Stimulated activated naive CD8-positive, alpha-beta T cell treated with anti-CD3 and anti-CD28 coated beads, Interleukin-15, amount 100 ng/mL, for 72 hours (primary cell): ENCODE results near the gene RPL22.
A peak's percentile ranks its signal among the peaks of the same experiment; 100 is the strongest.

ENCODE experiments used
- ATAC-seq: fragments of 150-1000 bp; cut with Tn5 transposase; 2 replicates; pipeline ENCODE4 v1.10.0; 2021; ENCODE audit warnings: mild to moderate bottlenecking, moderate library complexity
- DNase-seq, 2 donors: peaks; one replicate each; pipeline ENCODE4 v3.0.0; 2021 to 2022
- H3K27ac Mint-ChIP-seq, 2 donors: one replicate each; pipeline ENCODE4 v1.8.0; 2022; ENCODE audit warnings: mild to moderate bottlenecking in 2 of 2, mixed read lengths in 2 of 2, moderate library complexity in 2 of 2
- H3K27me3 Mint-ChIP-seq: one replicate; pipeline ENCODE4 v1.8.0; 2022; ENCODE audit warnings: mixed read lengths
- H3K4me1 Mint-ChIP-seq: one replicate; pipeline ENCODE4 v1.8.0; 2022; ENCODE audit warnings: mild to moderate bottlenecking, mixed read lengths
- H3K4me3 Mint-ChIP-seq, 2 donors: one replicate each; pipeline ENCODE4 v1.8.0; 2022; ENCODE audit warnings: mild to moderate bottlenecking in 2 of 2, mixed read lengths in 2 of 2, moderate library complexity in 1 of 2
- H3K9me3 Mint-ChIP-seq, 2 donors: one replicate each; pipeline ENCODE4 v1.8.0; 2022; ENCODE audit warnings: mixed read lengths in 2 of 2

RPL22 gene

DNA sequence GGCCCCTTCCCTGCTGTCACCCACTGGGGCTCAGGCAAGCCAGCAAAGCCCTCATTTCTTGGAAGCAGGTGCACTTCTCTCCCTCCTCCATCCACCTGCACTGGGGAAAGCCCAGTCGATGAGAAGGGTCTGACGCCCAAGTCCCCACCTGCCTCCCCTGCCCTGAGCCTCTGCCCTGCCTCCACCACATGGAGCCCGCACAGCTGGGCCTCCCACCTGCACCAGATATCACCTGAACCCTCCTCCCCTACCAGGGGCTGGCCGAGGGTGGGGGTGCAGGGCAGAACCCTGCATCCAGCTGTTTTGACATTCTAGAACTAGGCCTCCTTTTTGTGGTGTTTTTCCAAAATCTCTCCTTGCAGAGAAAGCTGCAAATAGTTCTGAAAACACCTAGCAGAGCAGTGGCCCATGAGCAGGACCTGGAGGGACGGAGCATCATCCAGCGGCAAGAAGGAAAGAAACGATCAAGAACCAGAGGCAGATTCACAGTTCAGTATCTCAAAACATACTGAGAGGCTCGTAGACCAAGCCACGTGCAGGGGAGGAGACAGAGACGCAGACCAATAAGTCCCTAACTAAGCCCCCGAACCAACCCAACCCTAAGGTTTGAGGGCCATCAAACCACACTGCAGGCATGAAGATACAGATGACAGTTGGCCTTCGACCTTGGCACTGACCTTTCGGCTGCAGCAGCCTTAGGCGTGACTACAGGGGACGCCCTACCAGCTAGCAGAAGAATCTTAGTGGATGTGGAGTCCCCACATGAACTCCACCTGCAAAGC, 36.0 kb downstream of the RPL22 start:
- no peaks in the 10 kb centered on the region for H3K4me1 Mint-ChIP-seq
- DNase-seq (no peak), ATAC-seq (no peak)
- peaks cover 69% of the 10 kb centered on the region for H3K27me3 Mint-ChIP-seq
- H3K4me3 Mint-ChIP-seq = no peak overlapping the region
- H3K9me3 Mint-ChIP-seq = no peaks in the 10 kb centered on the region
- no peak overlapping the region for H3K27ac Mint-ChIP-seq

DNA sequence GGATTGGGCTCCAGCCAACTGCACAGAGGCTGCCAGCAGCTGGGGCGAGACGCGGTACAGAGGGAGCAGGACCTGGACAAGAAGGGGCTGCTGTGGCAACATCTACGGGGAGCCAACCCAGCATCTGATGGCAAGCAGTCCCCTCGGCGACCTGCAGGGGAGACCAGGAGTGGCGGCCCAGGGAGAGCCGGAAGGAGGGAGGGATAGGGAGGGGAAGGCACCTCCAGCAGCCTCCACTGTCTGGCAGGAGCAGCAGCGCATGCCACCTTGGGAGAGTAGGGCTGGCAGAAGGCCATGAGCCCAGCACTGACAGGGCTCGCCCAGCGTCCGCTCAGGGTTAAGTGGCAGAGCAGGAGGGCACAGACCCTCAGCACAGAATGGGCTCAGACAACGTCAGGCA, 36.6 kb downstream of the RPL22 start:
- DNase-seq = no peak
- no peak overlapping the region for H3K4me3 Mint-ChIP-seq
- no peak overlapping the region for H3K27ac Mint-ChIP-seq
- peaks cover 65% of the 10 kb centered on the region for H3K27me3 Mint-ChIP-seq
- no peak for ATAC-seq
- peaks cover 2% of the 10 kb centered on the region for H3K4me1 Mint-ChIP-seq
- H3K9me3 Mint-ChIP-seq = no peaks in the 10 kb centered on the region

DNA sequence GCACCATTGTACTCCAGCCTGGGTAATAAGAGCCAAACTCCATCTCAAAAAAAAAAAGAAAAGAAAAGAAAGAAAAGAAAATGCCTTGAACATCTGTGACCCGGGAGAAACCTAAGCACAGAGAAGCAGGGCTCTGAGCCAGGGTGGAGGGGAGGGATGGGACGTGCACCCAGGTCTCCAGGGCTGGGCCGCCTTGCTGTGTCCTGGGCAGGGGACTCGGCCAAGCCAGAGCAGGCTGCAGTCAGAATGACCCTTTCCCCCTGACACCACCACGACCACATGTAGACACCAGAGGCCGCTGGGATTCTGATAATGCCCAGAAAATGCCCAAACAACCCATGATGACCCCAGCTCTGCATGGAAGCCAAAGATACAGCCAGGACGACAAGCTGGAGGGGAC, 37.1 kb downstream of the RPL22 start:
- no peak for DNase-seq
- H3K4me1 Mint-ChIP-seq = peaks cover 7% of the 10 kb centered on the region
- ATAC-seq = no peak

DNA sequence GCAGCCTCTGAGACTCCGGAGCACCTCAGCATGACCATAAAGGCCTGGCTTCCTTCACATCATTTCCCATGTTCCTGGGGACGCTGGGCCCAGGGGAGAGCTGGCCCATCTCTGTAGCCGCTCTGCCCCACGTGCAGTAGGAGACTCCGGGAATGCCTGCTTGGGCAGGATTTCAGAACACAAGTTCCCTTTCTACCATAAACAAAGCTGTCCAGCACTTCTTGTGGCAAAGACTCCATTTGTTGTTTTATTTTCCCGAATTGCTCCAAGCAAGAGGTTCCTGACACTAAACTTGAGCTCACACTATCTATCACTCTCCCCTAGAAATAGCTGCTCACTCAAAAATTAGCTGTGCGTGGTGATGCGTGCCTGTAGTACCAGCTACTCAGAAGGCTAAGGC, 41.2 kb downstream of the RPL22 start:
- DNase-seq (no peak), ATAC-seq (no peak)
- Mint-ChIP-seq H3K9me3 (no peaks in the 10 kb centered on the region), H3K27me3 (peaks cover 42% of the 10 kb centered on the region), H3K4me3 (no peak overlapping the region), H3K4me1 (peaks cover 33% of the 10 kb centered on the region), H3K27ac (no peak overlapping the region)

More for the DNA sequence above, 37.1 kb downstream of the RPL22 start:
- Mint-ChIP-seq H3K4me3 (no peak overlapping the region), H3K9me3 (no peaks in the 10 kb centered on the region), H3K27me3 (peaks cover 67% of the 10 kb centered on the region), H3K27ac (no peak overlapping the region)

DNA sequence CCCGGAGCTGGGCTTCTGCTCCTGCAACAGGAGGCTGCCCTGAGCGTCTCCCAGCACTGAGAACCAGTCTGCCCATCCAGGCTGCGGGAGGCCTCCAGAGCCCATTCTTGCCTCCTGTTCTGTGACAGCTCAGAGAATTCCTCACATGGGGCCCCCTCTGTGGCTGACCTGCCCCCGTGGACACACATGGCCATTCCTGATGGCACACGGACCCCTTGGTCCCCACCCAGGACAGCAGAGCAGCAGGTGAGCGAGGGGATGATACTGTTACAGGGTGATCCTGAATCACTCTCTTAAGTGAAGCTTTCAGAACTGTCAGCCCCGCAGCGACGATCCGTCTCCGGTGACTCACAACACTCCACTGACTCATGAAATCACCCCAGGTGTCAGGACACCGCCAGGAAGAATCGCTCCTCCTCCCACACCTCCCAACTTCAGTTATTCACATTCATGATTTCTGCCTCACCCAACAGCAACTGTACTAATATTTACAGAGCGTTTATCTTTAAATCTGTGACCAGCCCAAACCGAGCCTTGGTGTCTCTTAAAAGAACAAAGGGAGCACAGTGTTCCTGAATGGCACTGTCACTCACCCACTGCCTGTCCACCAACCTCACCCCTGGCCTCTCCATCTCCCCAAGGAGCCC, 41.7 kb downstream of the RPL22 start:
- ATAC-seq (no peak), DNase-seq (no peak)
- Mint-ChIP-seq H3K27me3 (peaks cover 42% of the 10 kb centered on the region), H3K27ac (no peak overlapping the region), H3K4me3 (no peak overlapping the region), H3K9me3 (no peaks in the 10 kb centered on the region), H3K4me1 (peaks cover 33% of the 10 kb centered on the region)

DNA sequence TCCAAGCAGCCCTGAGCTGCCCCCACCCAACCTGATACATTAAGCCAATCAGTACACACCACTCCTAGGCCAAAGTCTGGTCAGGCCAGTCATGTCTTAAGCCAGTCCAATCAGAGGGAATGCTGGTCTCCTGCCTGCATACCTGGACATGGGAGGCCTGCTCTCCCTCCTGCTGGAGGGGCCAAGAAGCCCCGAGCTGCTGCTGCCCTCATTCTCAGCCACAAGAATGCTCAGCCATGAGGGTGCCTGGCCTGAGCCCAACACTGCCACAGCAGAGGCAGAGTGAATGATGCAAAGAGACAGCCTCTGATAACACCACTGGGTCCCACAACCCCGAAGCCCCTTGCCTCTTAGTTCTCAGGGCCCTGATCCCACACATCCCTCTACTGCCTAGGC, 42.3 kb downstream of the RPL22 start:
- H3K27ac Mint-ChIP-seq = no peak overlapping the region
- H3K4me3 Mint-ChIP-seq = no peak overlapping the region
- peaks cover 37% of the 10 kb centered on the region for H3K27me3 Mint-ChIP-seq
- no peak for DNase-seq
- no peaks in the 10 kb centered on the region for H3K9me3 Mint-ChIP-seq
- no peak for ATAC-seq
- peaks cover 33% of the 10 kb centered on the region for H3K4me1 Mint-ChIP-seq

DNA sequence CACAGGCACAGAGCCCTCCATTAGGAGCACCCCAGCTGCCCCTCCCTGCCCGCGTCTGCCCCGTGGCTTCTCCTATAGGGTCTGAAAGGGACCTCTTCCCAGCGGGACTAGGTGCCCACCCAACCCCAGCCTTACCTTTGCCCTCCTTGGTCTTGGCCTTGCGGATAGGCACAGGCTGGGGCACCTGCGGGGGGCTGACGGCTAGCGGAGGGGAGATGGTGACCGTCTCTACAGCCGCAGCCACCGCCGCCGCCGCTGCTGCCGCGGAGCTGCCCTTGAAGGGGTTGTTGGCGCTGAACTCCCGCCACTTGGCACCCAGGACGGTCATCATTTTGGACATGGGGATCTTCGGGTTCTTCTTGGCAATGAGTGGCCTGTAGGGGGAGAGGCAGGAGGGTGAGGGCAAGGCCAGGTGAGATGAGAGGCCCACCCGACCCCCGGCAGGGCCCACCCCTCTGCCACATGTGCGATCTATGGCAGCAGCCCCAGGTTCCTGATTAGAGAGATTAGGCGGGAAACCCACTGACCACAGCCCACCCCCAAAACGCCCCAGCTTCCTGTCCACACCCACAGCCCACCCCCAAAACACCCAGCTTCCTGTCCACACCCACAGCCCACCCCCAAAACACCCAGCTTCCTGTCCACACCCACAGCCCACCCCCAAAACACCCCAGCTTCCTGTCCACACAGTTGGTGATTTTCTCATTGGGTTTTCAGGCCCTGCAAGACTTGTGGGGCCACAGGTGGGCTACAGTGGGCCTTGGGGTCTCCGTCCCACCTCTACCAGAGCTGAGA, 44.7 kb downstream of the RPL22 start:
- H3K4me3 Mint-ChIP-seq = no peak overlapping the region
- H3K9me3 Mint-ChIP-seq = no peaks in the 10 kb centered on the region
- H3K27me3 Mint-ChIP-seq = peaks cover 16% of the 10 kb centered on the region
- ATAC-seq (no peak), DNase-seq (no peak)
- peaks cover 33% of the 10 kb centered on the region for H3K4me1 Mint-ChIP-seq
- H3K27ac Mint-ChIP-seq = no peak overlapping the region

DNA sequence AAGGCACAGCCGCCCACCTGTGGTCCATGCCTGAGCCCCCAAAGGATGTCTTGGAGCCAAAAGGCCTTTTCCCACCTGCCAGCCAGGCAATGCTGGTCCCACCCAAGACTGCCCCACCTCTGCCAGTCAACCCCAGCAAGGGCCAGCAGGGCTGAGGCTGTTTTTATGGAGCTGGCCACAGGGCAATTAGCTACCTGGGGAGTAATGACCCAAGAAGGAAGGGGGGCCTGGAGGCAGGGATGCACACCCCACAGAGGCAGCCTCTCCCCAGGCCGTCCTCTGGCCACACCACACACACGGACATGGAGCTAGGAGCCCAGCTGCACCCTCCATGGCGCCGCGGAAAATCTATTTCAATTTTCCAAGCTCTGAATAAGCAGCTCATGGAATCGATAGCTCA, 46.5 kb downstream of the RPL22 start:
- Mint-ChIP-seq H3K4me1 (peaks cover 42% of the 10 kb centered on the region), H3K27me3 (peaks cover 8% of the 10 kb centered on the region), H3K9me3 (no peaks in the 10 kb centered on the region), H3K4me3 (no peak overlapping the region), H3K27ac (no peak overlapping the region)
- DNase-seq (no peak), ATAC-seq (no peak)

DNA sequence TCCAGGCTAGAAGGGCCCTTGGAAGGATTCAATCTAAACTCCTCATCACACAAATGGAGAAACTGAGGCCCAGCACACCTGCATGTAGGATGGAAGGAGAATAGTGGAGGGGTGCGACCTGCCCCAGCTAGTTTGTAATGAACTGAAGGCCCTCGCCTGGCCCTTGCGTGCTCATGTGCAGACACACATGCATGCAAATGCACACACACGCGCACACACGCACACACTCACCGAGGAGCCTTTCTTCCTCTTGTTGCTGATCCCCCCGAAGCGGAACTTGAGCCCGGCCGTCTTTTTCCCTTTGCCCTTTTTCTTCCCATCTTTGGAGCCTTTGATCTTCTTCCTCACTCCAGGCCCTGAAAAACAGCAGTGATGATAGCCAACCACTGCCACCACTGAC, 47.2 kb downstream of the RPL22 start:
- Mint-ChIP-seq H3K4me3 (no peak overlapping the region), H3K27me3 (peaks cover under 1% of the 10 kb centered on the region), H3K9me3 (no peaks in the 10 kb centered on the region), H3K27ac (no peak overlapping the region), H3K4me1 (peaks cover 35% of the 10 kb centered on the region)
- ATAC-seq (no peak), DNase-seq (no peak)

DNA sequence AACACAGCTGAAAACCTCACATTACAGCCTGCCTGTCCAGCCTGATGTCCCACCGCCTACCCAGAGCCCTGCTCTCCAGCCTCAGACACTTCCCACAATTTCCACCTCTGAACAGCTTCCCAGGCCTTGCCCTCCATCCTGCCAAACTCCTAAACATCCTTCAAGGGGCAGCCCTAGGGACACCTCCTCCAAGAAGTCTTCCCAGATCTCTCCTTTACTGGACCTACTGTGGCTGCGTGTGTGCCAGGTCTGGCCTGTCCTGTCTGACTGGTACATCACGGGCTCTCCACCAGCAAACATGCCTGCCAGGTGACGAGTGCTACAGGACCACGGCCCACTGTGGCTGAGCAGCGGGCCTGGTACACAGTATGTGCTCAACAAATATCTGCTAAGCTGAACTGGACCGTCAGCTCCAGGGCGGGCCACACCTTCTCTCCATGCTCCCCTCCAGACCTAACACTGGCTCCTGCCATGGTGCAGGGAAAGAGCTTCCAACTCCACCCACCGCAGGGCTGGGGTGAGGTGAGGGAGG, 48.0 kb downstream of the RPL22 start:
- Mint-ChIP-seq H3K27me3 (no peaks in the 10 kb centered on the region), H3K4me1 (peaks cover 34% of the 10 kb centered on the region), H3K4me3 (no peak overlapping the region), H3K27ac (no peak overlapping the region), H3K9me3 (no peaks in the 10 kb centered on the region)
- DNase-seq (no peak), ATAC-seq (no peak)

DNA sequence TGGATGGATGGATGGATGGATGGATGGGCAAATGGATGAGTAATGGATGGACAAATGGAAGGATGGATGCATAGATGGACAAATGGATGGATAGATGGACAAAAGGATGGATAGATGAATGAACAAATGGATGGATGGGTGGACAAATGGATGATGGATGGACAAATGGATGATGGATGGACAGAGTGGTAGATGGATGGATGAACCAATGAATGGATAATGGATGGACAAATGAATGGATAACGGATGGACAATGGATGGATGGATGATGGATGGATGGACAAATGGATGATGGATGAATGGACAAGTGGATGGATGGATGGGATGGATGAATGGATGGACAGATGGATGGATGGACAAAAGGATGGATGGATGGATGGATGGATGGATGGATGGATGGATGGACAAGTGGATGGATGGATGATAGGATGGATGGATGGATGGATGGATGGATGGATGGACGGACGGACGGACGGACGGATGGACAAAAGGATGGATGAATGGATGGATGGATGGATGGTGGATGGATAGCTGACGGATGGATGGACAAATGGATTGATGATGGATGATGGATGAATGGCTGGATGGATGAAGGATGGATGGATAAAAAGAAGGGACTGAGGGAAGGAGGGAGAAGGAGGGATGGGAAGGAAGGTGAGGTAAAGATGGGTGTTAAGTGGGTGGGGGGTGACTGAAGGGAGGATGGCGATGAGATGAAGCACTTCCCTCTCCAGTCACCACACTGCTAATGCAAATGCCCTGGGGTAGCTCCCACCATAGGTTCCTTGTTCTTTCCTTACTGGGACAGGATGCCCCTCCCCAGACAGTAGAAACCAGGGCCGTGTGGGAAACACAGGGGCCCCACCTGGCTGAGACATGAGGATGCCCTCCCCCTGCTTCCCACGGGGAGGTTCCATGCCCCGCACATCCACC, 49.1 kb downstream of the RPL22 start:
- Mint-ChIP-seq H3K27me3 (no peaks in the 10 kb centered on the region), H3K27ac (no peak overlapping the region), H3K9me3 (no peaks in the 10 kb centered on the region), H3K4me1 (peaks cover 26% of the 10 kb centered on the region), H3K4me3 (no peak overlapping the region)
- DNase-seq (no peak), ATAC-seq (no peak)

DNA sequence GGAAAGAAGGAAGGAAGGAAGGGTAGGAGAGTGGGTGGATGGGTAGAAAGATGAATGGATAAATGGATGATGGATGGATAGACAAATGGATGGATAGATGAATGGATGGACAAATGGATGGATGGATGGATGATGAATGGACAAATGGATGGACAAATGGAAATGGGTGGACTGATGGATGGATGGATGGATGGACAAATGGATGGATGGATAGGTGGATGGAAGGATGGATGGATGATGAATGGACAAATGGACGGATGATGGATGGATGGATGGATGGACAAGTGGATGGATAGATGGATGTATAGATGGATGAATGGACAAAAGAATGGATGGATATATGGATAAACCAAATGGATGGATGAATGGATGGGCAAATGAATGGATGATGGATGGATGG, 49.8 kb downstream of the RPL22 start:
- ATAC-seq (no peak), DNase-seq (no peak)
- no peaks in the 10 kb centered on the region for H3K9me3 Mint-ChIP-seq
- H3K27me3 Mint-ChIP-seq = no peaks in the 10 kb centered on the region
- H3K4me1 Mint-ChIP-seq = peaks cover 19% of the 10 kb centered on the region
- no peak overlapping the region for H3K27ac Mint-ChIP-seq
- H3K4me3 Mint-ChIP-seq = no peak overlapping the region

DNA sequence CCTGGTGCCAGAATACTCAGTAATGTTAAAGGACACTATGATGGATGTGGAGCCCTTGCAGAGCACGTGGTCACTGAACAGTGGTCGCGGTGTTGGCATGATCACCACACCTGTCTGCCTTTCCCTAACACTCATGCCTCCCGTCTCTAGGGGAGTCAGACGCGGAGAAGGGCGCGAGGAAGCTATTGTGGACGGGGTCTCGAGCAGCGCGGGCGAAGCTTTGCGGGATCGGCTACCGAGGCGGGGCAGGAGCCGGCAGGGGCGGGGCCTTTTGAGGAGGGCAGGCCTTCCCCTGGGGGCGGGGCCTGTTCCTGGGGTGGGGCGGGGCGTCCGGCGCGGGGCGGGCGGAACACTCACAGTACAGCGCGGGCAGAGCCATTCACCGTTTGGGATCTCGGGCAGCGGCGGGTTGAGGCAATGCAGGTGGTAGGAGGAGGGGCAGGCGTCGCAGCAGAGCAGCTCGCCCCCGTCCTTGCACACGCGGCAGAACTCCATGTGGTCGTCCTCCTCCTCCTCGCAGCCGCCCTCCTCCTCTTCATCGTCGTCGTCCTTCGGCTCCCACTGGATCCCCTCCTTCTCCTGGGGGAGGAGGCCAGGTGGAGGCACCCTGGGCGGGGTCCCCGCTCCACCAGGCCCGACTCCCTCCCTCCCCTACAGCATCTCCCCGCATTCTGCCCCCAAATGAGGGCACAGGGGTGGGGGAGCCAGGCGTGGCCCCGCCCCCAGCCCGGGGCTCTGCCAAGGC, 50.7 kb downstream of the RPL22 start:
- peak overlapping the region; percentile 47 to 58 for H3K4me3 Mint-ChIP-seq
- H3K9me3 Mint-ChIP-seq = no peaks in the 10 kb centered on the region
- DNase-seq = peak; percentile 51 to 54
- no peaks in the 10 kb centered on the region for H3K27me3 Mint-ChIP-seq
- peaks cover 11% of the 10 kb centered on the region for H3K4me1 Mint-ChIP-seq
- H3K27ac Mint-ChIP-seq = no peak overlapping the region
- peak; percentile 84 for ATAC-seq

DNA sequence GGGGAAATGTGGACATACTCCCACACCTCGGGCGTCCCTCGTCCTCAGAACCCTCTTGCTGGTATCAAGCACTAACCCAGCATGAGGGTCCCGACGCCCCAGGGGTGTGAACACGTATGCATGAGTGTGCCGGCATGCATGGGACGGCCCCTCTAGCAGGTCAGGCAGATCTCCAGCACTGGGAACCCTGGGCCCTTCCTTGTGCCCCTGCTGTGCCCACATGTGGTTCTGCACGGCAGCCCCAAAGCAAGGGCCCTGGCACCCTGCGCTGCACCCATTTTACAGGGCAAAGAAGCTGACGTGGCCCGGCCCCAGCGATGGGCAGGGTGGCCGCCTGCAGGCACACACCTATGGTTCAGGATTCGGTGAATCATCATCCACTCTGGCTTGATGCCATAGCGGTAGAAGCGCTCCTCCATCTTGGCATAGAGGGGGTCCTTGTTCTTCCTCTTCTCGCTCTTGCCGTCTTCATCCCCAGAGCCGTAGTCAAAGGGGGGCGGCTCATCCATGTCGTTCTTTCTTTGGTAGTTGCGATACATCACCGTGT, 53.5 kb downstream of the RPL22 start:
- Mint-ChIP-seq H3K9me3 (no peaks in the 10 kb centered on the region), H3K4me3 (no peak overlapping the region), H3K27ac (no peak overlapping the region), H3K4me1 (peaks cover 11% of the 10 kb centered on the region), H3K27me3 (no peaks in the 10 kb centered on the region)
- DNase-seq = no peak
- ATAC-seq = no peak
